Endodermal cell (in vitro differentiated cells): ENCODE results near the gene PADI3. TPM values are rescaled to one million over a fixed set of nuclear protein-coding genes. Genes with fewer than 3 reads are reported as not detected.

ENCODE experiments used
- DNase-seq: peaks from one replicate; pipeline ENCODE4 v3.0.0-alpha.2; 2017
- H3K27ac ChIP-seq: 2 replicates; pipeline ENCODE4 v1.5.1; 2013; ENCODE audit warnings: mild to moderate bottlenecking, low read depth, low read length, moderate library complexity
- H3K27me3 ChIP-seq: 2 replicates; pipeline ENCODE4 v1.6.1; 2013; ENCODE audit warnings: mild to moderate bottlenecking, low read length, moderate library complexity; ENCODE audit not compliant: insufficient read depth, control insufficient read depth, poor library complexity, severe bottlenecking
- H3K36me3 ChIP-seq: 2 replicates; pipeline ENCODE4 v1.7.0; 2013; ENCODE audit warnings: mild to moderate bottlenecking, low read length, moderate library complexity; ENCODE audit not compliant: control insufficient read depth, insufficient read depth
- H3K4me1 ChIP-seq: one replicate; pipeline ENCODE4 v1.7.0; 2013; ENCODE audit warnings: low read length; ENCODE audit not compliant: control insufficient read depth, insufficient read depth
- H3K4me3 ChIP-seq: 2 replicates; pipeline ENCODE4 v1.5.1; 2013; ENCODE audit warnings: mild to moderate bottlenecking, low read length, moderate library complexity
- H3K9ac ChIP-seq: 2 replicates; pipeline ENCODE4 v1.6.1; 2013; ENCODE audit warnings: mild to moderate bottlenecking, low read length, moderate library complexity; ENCODE audit not compliant: poor library complexity, severe bottlenecking; ENCODE audit errors: extremely low read depth
- H3K9me3 ChIP-seq: 2 replicates; pipeline ENCODE4 v1.6.1; 2013; ENCODE audit warnings: mild to moderate bottlenecking, low read length, moderate library complexity; ENCODE audit not compliant: control insufficient read depth
- H3K27ac Mint-ChIP-seq: 2 replicates; pipeline ENCODE4 v1.8.0; 2020; ENCODE audit warnings: mixed read lengths
- H3K27me3 Mint-ChIP-seq: 2 replicates; pipeline ENCODE4 v1.8.0; 2021; ENCODE audit warnings: mild to moderate bottlenecking, mixed read lengths; ENCODE audit not compliant: insufficient read depth
- H3K36me3 Mint-ChIP-seq: 2 replicates; pipeline ENCODE4 v1.8.0; 2020; ENCODE audit warnings: low read depth, mixed read lengths
- H3K4me1 Mint-ChIP-seq: 2 replicates; pipeline ENCODE4 v1.8.0; 2020; ENCODE audit warnings: mixed read lengths
- H3K4me3 Mint-ChIP-seq: 2 replicates; pipeline ENCODE4 v1.8.0; 2020; ENCODE audit warnings: mild to moderate bottlenecking, moderate library complexity, mixed read lengths
- H3K9me3 Mint-ChIP-seq: 2 replicates; pipeline ENCODE4 v1.8.0; 2020; ENCODE audit warnings: mild to moderate bottlenecking, mixed read lengths
- WGBS, 2 experiments: methylation state at CpG; one replicate each; pipeline versions ENCODE4 v1.1.5 to v1.1.7; 2013; ENCODE audit warnings: missing lambda C conversion rate in 2 of 2, mixed read lengths in 1 of 2; ENCODE audit not compliant: insufficient coverage in 1 of 2, insufficient read length in 1 of 2; 5-methylcytosine and 5-hydroxymethylcytosine counted together
- total RNA-seq, 2 donors: library from RNA; stranded (reverse); fragmentation: NEBNext Ultra II Directional in 1 of 2; extraction: Animal tissue kit (Norgen Biotek cat#: 25700) in 1 of 2; gene quantifications; 2 replicates in 1 of 2; 3 replicates in 1 of 2; pipeline ENCODE4 v1.2.1, GENCODE V29; 2021
- TF ChIP-seq, protein P1 (sequence below): fragments of 200-600 bp; sonication (generic); conservative IDR thresholded peaks from 2 replicates; pipeline ENCODE4 v1.5.0; 2021; ENCODE audit warnings: antibody characterized with exemption, mild to moderate bottlenecking

Gene PADI3
- total RNA-seq, 2 donors from 2014 or later, result 0.29 to 0.33 TPM

DNA sequence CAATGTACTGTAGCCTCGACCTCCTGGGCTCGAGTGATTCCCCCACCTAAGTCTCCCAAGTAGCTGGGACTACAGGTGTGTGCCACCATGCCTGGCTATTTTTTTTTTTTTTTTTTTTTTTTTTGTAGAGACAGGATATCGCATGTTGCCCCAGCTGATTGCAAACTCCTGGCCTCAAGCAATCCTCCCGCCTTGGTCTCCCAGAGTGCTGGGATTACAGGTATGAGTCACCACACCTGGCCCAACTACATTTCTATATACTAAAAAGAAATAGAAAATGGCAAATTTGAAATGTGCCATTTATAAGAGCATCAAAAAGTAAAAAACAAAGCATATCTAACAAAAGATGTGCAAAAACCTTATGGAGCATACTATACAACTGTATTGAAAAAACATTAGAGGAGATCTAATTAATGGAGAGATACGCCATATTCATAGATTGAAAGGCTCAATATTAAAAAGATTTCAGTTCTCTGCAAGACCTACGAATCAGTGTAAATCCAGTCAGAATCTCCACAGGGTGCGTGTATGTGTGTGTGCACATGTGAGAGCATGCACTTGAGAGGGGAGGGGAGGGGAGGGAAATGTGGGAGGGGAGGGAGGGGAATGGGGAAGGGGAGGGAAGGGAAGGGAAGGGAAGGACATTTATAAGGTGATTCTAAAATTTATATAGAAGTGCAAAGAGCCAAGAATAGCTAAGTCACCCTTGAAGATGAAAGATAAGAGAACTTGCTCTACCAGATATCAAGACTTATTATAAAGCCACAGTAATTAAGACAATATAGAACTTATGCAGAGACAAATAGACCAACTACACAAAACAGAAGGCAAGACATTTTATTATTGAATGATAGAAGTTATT, 43.6 kb downstream of the PADI3 start:
- Histone ChIP-seq H3K36me3 (no peaks in the 10 kb centered on the region), H3K27me3 (no peaks in the 10 kb centered on the region), H3K9ac (no peak overlapping the region), H3K9me3 (no peaks in the 10 kb centered on the region), H3K27ac (no peak overlapping the region), H3K4me1 (no peaks in the 10 kb centered on the region), H3K4me3 (no peak overlapping the region)
- Mint-ChIP-seq H3K4me3 (no peak overlapping the region), H3K27ac (no peak overlapping the region), H3K9me3 (no peaks in the 10 kb centered on the region), H3K4me1 (no peaks in the 10 kb centered on the region), H3K36me3 (no peaks in the 10 kb centered on the region), H3K27me3 (peaks cover 4% of the 10 kb centered on the region)
- WGBS, 2 experiments, result 86 to 92% methylated on average over 2 to 7 of the region's 7 CpGs
- TF ChIP-seq, protein P1, sequence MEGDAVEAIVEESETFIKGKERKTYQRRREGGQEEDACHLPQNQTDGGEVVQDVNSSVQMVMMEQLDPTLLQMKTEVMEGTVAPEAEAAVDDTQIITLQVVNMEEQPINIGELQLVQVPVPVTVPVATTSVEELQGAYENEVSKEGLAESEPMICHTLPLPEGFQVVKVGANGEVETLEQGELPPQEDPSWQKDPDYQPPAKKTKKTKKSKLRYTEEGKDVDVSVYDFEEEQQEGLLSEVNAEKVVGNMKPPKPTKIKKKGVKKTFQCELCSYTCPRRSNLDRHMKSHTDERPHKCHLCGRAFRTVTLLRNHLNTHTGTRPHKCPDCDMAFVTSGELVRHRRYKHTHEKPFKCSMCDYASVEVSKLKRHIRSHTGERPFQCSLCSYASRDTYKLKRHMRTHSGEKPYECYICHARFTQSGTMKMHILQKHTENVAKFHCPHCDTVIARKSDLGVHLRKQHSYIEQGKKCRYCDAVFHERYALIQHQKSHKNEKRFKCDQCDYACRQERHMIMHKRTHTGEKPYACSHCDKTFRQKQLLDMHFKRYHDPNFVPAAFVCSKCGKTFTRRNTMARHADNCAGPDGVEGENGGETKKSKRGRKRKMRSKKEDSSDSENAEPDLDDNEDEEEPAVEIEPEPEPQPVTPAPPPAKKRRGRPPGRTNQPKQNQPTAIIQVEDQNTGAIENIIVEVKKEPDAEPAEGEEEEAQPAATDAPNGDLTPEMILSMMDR, result no peak
- no peak for DNase-seq

DNA sequence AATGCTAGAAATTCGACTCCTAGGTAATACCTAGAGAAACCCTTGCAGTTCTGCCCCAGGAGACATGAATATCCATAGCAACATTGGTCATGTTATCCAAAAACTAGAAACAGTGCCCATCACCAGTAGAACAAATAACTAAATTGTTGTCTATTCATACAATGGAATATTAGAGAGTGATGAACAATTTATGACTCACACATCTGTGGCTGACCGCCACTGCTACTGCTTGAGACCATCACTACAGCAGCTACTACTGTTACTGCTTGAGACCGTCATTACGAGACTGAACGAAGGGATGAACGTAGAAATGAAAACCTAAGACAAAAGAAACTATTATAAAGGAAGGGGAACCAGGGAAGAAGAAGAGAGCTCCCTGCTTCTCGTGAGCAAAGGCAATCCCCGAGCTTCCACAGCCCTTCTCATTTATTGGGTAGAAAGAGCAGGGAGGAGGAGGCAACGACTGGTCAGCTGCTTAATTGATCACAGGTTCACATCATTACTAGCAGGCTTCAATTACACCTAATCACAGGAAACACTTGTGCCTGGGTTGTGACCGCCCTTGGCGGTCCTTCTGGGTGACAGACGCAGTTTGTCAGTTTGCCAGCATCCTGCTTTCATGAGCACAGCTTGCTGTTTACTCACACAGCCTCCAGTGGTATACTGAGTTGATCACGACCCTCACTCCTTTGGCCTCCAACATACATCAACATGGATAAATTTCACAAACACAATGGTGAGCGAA, 45.0 kb downstream of the PADI3 start:
- no peaks in the 10 kb centered on the region for H3K36me3 ChIP-seq
- no peaks in the 10 kb centered on the region for H3K27me3 ChIP-seq
- H3K4me1 Mint-ChIP-seq, result no peaks in the 10 kb centered on the region
- no peaks in the 10 kb centered on the region for H3K4me1 ChIP-seq
- no peaks in the 10 kb centered on the region for H3K9me3 Mint-ChIP-seq
- H3K4me3 Mint-ChIP-seq, result no peak overlapping the region
- TF ChIP-seq, protein P1, result no peak
- H3K27ac ChIP-seq, result no peak overlapping the region
- no peaks in the 10 kb centered on the region for H3K9me3 ChIP-seq
- no peak overlapping the region for H3K4me3 ChIP-seq
- no peak overlapping the region for H3K27ac Mint-ChIP-seq
- DNase-seq, result no peak
- WGBS, 2 experiments, result 80 to 85% methylated on average over 9 to 14 of the region's 14 CpGs
- H3K36me3 Mint-ChIP-seq, result no peaks in the 10 kb centered on the region
- H3K9ac ChIP-seq, result no peak overlapping the region
- H3K27me3 Mint-ChIP-seq, result peaks cover 4% of the 10 kb centered on the region

DNA sequence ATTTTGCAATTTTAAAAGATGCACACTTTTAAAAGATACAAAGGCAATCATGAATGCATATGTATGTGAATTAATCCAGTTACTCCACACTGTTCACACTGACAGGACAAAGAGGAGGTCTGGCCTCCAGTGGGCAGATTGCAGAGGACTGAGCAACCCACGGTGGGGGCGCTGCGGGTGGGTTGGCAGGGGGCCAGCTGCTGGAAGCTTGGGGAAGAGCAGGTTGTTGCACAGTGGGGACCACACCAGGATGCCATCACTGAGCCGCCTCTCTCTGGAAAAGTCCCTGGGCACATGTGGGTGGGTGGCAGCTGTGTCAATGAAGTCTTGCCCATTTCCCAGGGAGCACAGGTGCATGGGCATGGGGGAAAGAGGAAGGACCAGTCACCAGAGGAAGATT, 46.4 kb downstream of the PADI3 start:
- Histone ChIP-seq H3K27ac (no peak overlapping the region), H3K27me3 (no peaks in the 10 kb centered on the region), H3K36me3 (no peaks in the 10 kb centered on the region), H3K4me3 (no peak overlapping the region), H3K4me1 (no peaks in the 10 kb centered on the region), H3K9me3 (no peaks in the 10 kb centered on the region), H3K9ac (no peak overlapping the region)
- no peak for DNase-seq
- TF ChIP-seq, protein P1, result no peak
- Mint-ChIP-seq H3K27me3 (peaks cover 6% of the 10 kb centered on the region), H3K27ac (no peak overlapping the region), H3K4me1 (no peaks in the 10 kb centered on the region), H3K9me3 (peaks cover 2% of the 10 kb centered on the region), H3K36me3 (no peaks in the 10 kb centered on the region), H3K4me3 (no peak overlapping the region)
- WGBS, 2 experiments, result 92 to 100% methylated on average over 1 to 4 of the region's 4 CpGs
